HepG2 (cell line): ENCODE measurements around the gene AGAP1. TPM values are rescaled to one million over a fixed set of nuclear protein-coding genes. Genes with fewer than 3 reads are reported as not detected.
A peak's percentile ranks its signal among the peaks of the same experiment; 100 is the strongest.

Experiments
- ATF1 ChIP-seq: IDR thresholded peaks from 2 replicates; pipeline ENCODE4 v1.6.1; 2016; ENCODE audit warnings: mild to moderate bottlenecking, control low read depth
- ETV6 ChIP-seq: sonication (generic); formaldehyde crosslinking; conservative IDR thresholded peaks from 2 replicates; pipeline ENCODE4 v1.4.0; 2020; ENCODE audit warnings: missing genetic modification reagents
- FOXO1 ChIP-seq: sonication (generic); formaldehyde crosslinking; IDR thresholded peaks from 2 replicates; pipeline ENCODE4 v1.4.0; 2020; ENCODE audit warnings: missing genetic modification reagents
- GATA4 ChIP-seq: sonication (generic); IDR thresholded peaks from 2 replicates; pipeline ENCODE4 v1.6.1; 2016; ENCODE audit warnings: antibody characterized with exemption, low read depth, borderline replicate concordance
- HNF4G ChIP-seq, 2 experiments: sonication (generic) in 1 of 2; formaldehyde crosslinking in 1 of 2; IDR thresholded peaks; 2 replicates each; pipeline versions ENCODE4 v1.4.0 to v1.6.1; 2011 to 2020; ENCODE audit warnings: borderline replicate concordance in 2 of 2, low read depth in 2 of 2, mild to moderate bottlenecking in 2 of 2, low read length in 1 of 2, missing genetic modification reagents in 1 of 2, moderate library complexity in 1 of 2
- HOXA9 ChIP-seq: sonication (generic); formaldehyde crosslinking; IDR thresholded peaks from 2 replicates; pipeline ENCODE4 v1.8.1; 2022; ENCODE audit warnings: missing genetic modification reagents, mild to moderate bottlenecking, moderate library complexity, borderline replicate concordance
- KLF16 ChIP-seq, 2 experiments: sonication (generic) in 1 of 2; formaldehyde crosslinking in 1 of 2; IDR thresholded peaks; 2 replicates each; pipeline versions ENCODE4 v1.6.1 to v1.8.0; 2016 to 2023; ENCODE audit warnings: missing genetic modification reagents in 2 of 2, missing compliant biosample characterization in 1 of 2
- NFKBIZ ChIP-seq: IDR thresholded peaks from 2 replicates; pipeline ENCODE4 v1.6.1; 2018; ENCODE audit warnings: missing genetic modification reagents, missing compliant biosample characterization
- NFYB ChIP-seq: sonication (generic); formaldehyde crosslinking; IDR thresholded peaks from 2 replicates; pipeline ENCODE4 v1.4.0; 2020; ENCODE audit warnings: missing genetic modification reagents
- NPAS2 ChIP-seq: sonication (generic); formaldehyde crosslinking; IDR thresholded peaks from 2 replicates; pipeline ENCODE4 v1.8.0; 2022; ENCODE audit warnings: mild to moderate bottlenecking, missing genetic modification reagents, borderline replicate concordance
- PHB2 ChIP-seq: fragments of 450-650 bp; IDR thresholded peaks from 2 replicates; pipeline ENCODE4 v1.6.1; 2018; ENCODE audit not compliant: partially characterized antibody
- PLRG1 ChIP-seq: fragments of 450-650 bp; conservative IDR thresholded peaks from 2 replicates; pipeline ENCODE4 v1.6.1; 2016
- PRPF4 ChIP-seq: fragments of 200-400 bp; formaldehyde crosslinking; IDR thresholded peaks from 2 replicates; pipeline ENCODE4 v1.6.1; 2016; ENCODE audit warnings: low read length, low read depth; ENCODE audit not compliant: poor library complexity, severe bottlenecking
- RFXANK ChIP-seq: IDR thresholded peaks from 2 replicates; pipeline ENCODE4 v1.6.1; 2016
- SIX4 ChIP-seq: sonication (generic); formaldehyde crosslinking; IDR thresholded peaks from 2 replicates; pipeline ENCODE4 v1.4.0; 2020; ENCODE audit warnings: missing genetic modification reagents
- SP1 ChIP-seq, 2 experiments: fragments of 450-650 bp in 1 of 2; sonication (generic) in 1 of 2; formaldehyde crosslinking in 1 of 2; IDR thresholded peaks; 2 replicates each; pipeline versions ENCODE4 v1.4.0 to v1.6.1; 2016 to 2020; ENCODE audit warnings: missing genetic modification reagents in 1 of 2
- STAG1 ChIP-seq: sonication (generic); formaldehyde crosslinking; IDR thresholded peaks from 2 replicates; pipeline ENCODE4 v1.4.0; 2020; ENCODE audit warnings: missing genetic modification reagents
- TCF7L2 ChIP-seq: IDR thresholded peaks from 2 replicates; pipeline ENCODE4 v1.6.1; 2011; ENCODE audit warnings: mild to moderate bottlenecking, low read depth, low read length, moderate library complexity
- ZFP1 ChIP-seq: IDR thresholded peaks from 2 replicates; pipeline ENCODE4 v1.6.1; 2016
- ZNF256 ChIP-seq: sonication (generic); formaldehyde crosslinking; conservative IDR thresholded peaks from 2 replicates; pipeline ENCODE4 v1.4.0; 2020; ENCODE audit warnings: missing genetic modification reagents
- ZNF264 ChIP-seq: sonication (generic); formaldehyde crosslinking; IDR thresholded peaks from 2 replicates; pipeline ENCODE4 v1.4.0; 2020; ENCODE audit warnings: missing genetic modification reagents
- ZNF3 ChIP-seq: IDR thresholded peaks from 2 replicates; pipeline ENCODE4 v1.7.0; 2017; ENCODE audit warnings: inconsistent platforms
- ZNF550 ChIP-seq: sonication (generic); formaldehyde crosslinking; IDR thresholded peaks from 2 replicates; pipeline ENCODE4 v1.4.0; 2020; ENCODE audit warnings: mild to moderate bottlenecking, missing genetic modification reagents, borderline replicate concordance
- ZNF615 ChIP-seq: sonication (generic); formaldehyde crosslinking; IDR thresholded peaks from 2 replicates; pipeline ENCODE4 v1.5.0; 2020; ENCODE audit warnings: mild to moderate bottlenecking, missing genetic modification reagents, borderline replicate concordance
- ZNF7 ChIP-seq: IDR thresholded peaks from 2 replicates; pipeline ENCODE4 v1.6.1; 2016; ENCODE audit warnings: missing biosample characterization, missing genetic modification reagents
- ZNF816 ChIP-seq: sonication (generic); formaldehyde crosslinking; IDR thresholded peaks from 2 replicates; pipeline ENCODE4 v1.8.0; 2022; ENCODE audit warnings: missing genetic modification reagents, mild to moderate bottlenecking, borderline replicate concordance
- polyA plus RNA-seq, 8 experiments: library from polyadenylated mRNA; depleted of rRNA in 3 of 8; stranded (reverse) in 7 of 8; unstranded in 1 of 8; fragments of >200 nt; fragmentation: Illumina TruSeq in 4 of 8; extraction: Trizol in 4 of 8; gene quantifications; 2 replicates each; pipeline versions ENCODE4 v1.2.1 to v1.2.3, GENCODE V29; 2011 to 2016; ENCODE audit warnings: low read depth in 4 of 8, missing spikeins in 1 of 8, mixed read lengths in 1 of 8; ENCODE audit not compliant: insufficient read depth in 1 of 8
- total RNA-seq, 5 experiments: library from RNA; depleted of rRNA; stranded (reverse); fragments of >200 nt; fragmentation: Illumina TruSeq; extraction: Trizol; gene quantifications; 2 replicates each; pipeline ENCODE4 v1.2.3, GENCODE V29; 2016; ENCODE audit warnings: low read depth in 1 of 5
- TF ChIP-seq, protein P1 (sequence below): sonication (generic); formaldehyde crosslinking; IDR thresholded peaks from 2 replicates; pipeline ENCODE4 v1.4.0; 2020; ENCODE audit warnings: missing genetic modification reagents, low read depth, mild to moderate bottlenecking, borderline replicate concordance
- TF ChIP-seq, protein P2 (sequence below): sonication (generic); formaldehyde crosslinking; IDR thresholded peaks from 2 replicates; pipeline ENCODE4 v1.4.0; 2020; ENCODE audit warnings: mild to moderate bottlenecking, missing genetic modification reagents
- TF ChIP-seq, protein P3 (sequence below): sonication (generic); formaldehyde crosslinking; conservative IDR thresholded peaks from 2 replicates; pipeline ENCODE4 v1.4.0; 2020; ENCODE audit warnings: missing genetic modification reagents
- TF ChIP-seq, protein P4 (sequence below): sonication (generic); formaldehyde crosslinking; IDR thresholded peaks from 2 replicates; pipeline ENCODE4 v1.8.0; 2022; ENCODE audit warnings: mild to moderate bottlenecking, missing genetic modification reagents, moderate library complexity

Gene AGAP1
- total and polyA plus RNA-seq, 2 of the 13 experiments (the other 11 are each of a cell fraction or from before 2014, with no cell fraction given), result 21.2 to 32.7 TPM

DNA sequence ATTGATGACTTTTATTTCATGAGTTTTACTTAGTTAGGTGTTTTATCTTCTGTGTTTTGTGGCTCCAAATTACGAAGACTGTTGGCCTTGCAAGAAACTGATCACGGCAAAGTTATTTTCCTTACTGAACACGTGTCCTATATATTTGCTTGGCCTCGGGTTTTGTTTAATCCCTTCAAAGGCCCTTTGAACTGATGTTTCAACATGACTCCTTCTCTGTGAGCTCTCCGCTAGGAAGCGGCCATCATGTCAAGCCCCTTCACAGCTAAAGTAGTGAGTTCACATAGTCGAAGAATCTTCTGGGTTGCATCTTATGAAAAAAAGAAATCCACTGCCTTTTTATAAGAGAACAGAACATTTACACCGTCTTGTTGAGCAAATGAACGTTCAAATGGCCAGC, 515.0 kb downstream of the AGAP1 start (continued):
- TF ChIP-seq PHB2, result no peak
- no peak for TF ChIP-seq RFXANK (CRISPR knock-in tag)
- TF ChIP-seq, protein P1, sequence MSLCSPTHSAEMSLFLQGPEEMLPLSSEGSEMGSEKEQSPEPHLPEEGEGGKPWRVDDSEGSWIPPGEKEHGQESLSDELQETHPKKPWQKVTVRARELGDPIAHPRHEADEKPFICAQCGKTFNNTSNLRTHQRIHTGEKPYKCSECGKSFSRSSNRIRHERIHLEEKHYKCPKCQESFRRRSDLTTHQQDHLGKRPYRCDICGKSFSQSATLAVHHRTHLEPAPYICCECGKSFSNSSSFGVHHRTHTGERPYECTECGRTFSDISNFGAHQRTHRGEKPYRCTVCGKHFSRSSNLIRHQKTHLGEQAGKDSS (CRISPR knock-in tag), result no peak
- no peak for TF ChIP-seq PLRG1
- no peak for TF ChIP-seq ZNF550 (CRISPR knock-in tag)
- TF ChIP-seq NPAS2 (CRISPR knock-in tag), result no peak
- no peak for TF ChIP-seq ZNF3 (CRISPR knock-in tag)
- TF ChIP-seq NFKBIZ, result no peak
- TF ChIP-seq ZNF7, result no peak
- TF ChIP-seq GATA4, result no peak
- TF ChIP-seq SIX4, result no peak
- TF ChIP-seq ZFP1 (CRISPR knock-in tag), result no peak
- TF ChIP-seq STAG1, result no peak
- TF ChIP-seq ZNF816 (CRISPR knock-in tag), result no peak
- no peak for TF ChIP-seq SP1 (IDR thresholded peaks at IDR 0.05)
- TF ChIP-seq SP1 (CRISPR knock-in tag; IDR thresholded peaks at IDR 0.05), result no peak
- TF ChIP-seq, protein P2, sequence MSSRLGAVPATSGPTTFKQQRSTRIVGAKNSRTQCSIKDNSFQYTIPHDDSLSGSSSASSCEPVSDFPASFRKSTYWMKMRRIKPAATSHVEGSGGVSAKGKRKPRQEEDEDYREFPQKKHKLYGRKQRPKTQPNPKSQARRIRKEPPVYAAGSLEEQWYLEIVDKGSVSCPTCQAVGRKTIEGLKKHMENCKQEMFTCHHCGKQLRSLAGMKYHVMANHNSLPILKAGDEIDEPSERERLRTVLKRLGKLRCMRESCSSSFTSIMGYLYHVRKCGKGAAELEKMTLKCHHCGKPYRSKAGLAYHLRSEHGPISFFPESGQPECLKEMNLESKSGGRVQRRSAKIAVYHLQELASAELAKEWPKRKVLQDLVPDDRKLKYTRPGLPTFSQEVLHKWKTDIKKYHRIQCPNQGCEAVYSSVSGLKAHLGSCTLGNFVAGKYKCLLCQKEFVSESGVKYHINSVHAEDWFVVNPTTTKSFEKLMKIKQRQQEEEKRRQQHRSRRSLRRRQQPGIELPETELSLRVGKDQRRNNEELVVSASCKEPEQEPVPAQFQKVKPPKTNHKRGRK (CRISPR knock-in tag), result no peak
- TF ChIP-seq HNF4G (IDR thresholded peaks at IDR 0.05; ENCODE audit: borderline replicate concordance, low read depth, low read length), result peak; percentile 48; the same call in 1 of the 2 replicates
- no peak for TF ChIP-seq HNF4G (CRISPR knock-in tag; IDR thresholded peaks at IDR 0.05; ENCODE audit: borderline replicate concordance, low read depth)
- no peak for TF ChIP-seq NFYB
- no peak for TF ChIP-seq KLF16 (CRISPR knock-in tag; IDR thresholded peaks at IDR 0.05)
- no peak for TF ChIP-seq ZNF264 (CRISPR knock-in tag)
- no peak for TF ChIP-seq FOXO1
- TF ChIP-seq ZNF615 (CRISPR knock-in tag), result no peak
- no peak for TF ChIP-seq ETV6
- no peak for TF ChIP-seq HOXA9
- TF ChIP-seq ATF1, result no peak
- no peak for TF ChIP-seq ZNF256
- TF ChIP-seq, protein P3, sequence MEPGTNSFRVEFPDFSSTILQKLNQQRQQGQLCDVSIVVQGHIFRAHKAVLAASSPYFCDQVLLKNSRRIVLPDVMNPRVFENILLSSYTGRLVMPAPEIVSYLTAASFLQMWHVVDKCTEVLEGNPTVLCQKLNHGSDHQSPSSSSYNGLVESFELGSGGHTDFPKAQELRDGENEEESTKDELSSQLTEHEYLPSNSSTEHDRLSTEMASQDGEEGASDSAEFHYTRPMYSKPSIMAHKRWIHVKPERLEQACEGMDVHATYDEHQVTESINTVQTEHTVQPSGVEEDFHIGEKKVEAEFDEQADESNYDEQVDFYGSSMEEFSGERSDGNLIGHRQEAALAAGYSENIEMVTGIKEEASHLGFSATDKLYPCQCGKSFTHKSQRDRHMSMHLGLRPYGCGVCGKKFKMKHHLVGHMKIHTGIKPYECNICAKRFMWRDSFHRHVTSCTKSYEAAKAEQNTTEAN (CRISPR knock-in tag), result no peak
- peak; percentile 29 for TF ChIP-seq PRPF4
- TF ChIP-seq TCF7L2, result 0 out of 2 replicates have a peak, but pooled peaks have one; percentile 43
- TF ChIP-seq, protein P4, sequence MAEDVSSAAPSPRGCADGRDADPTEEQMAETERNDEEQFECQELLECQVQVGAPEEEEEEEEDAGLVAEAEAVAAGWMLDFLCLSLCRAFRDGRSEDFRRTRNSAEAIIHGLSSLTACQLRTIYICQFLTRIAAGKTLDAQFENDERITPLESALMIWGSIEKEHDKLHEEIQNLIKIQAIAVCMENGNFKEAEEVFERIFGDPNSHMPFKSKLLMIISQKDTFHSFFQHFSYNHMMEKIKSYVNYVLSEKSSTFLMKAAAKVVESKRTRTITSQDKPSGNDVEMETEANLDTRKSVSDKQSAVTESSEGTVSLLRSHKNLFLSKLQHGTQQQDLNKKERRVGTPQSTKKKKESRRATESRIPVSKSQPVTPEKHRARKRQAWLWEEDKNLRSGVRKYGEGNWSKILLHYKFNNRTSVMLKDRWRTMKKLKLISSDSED (CRISPR knock-in tag), result no peak
